ENCODE measurements around the gene B4GALT1. TPM values are rescaled to one million over a fixed set of nuclear protein-coding genes. Genes with fewer than 3 reads are reported as not detected.

B4GALT1 gene
- total RNA-seq, 1 donor from 2014 or later = 21.3 TPM

DNA sequence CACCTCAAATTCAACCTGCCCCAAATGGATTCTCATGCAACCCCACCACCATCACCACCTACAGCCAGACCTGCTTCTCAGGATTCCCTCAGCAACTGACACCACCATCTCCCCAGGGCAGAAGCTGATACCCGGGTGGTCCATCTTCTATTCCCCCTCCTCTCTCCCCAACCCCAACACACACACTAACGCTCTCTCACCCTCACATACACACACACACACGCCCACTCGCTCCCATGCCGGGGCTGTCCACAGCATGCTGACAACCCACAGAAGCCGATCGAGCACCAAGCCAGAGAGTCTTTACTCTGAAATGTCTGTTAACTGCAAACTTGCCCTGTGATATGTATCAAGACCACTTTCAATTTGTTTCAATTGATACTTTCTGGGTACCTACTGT lies 28.4 kb downstream of the B4GALT1 start:
- peaks cover 24% of the 10 kb centered on the region for H3K36me3 ChIP-seq (ENCODE audit: control insufficient read depth, insufficient read depth, low read length)

GRCh38 chr9:33137781-33138264 lies 29.3 kb downstream of the B4GALT1 start:
- H3K36me3 ChIP-seq (ENCODE audit: control insufficient read depth, insufficient read depth, low read length) = peaks cover 30% of the 10 kb centered on the region
- H3K27me3 ChIP-seq (ENCODE audit: control insufficient read depth, insufficient read depth, low read length) = no peaks in the 10 kb centered on the region
- TF ChIP-seq CTCF (IDR thresholded peaks at IDR 0.05; ENCODE audit: insufficient read depth, low read length, severe bottlenecking) = no peak
- FAIRE-seq (no peak), DNase-seq (ENCODE audit: low read depth) (no peak)
- no peak overlapping the region for H3K4me3 ChIP-seq (ENCODE audit: low read depth, low read length)

More for the DNA sequence above, 28.4 kb downstream of the B4GALT1 start:
- DNase-seq (ENCODE audit: low read depth) (no peak), FAIRE-seq (no peak)
- H3K4me3 ChIP-seq (ENCODE audit: low read depth, low read length) = no peak overlapping the region
- no peak for TF ChIP-seq CTCF (IDR thresholded peaks at IDR 0.05; ENCODE audit: insufficient read depth, low read length, severe bottlenecking)
- no peaks in the 10 kb centered on the region for H3K27me3 ChIP-seq (ENCODE audit: control insufficient read depth, insufficient read depth, low read length)

- H3K27me3 ChIP-seq (ENCODE audit: control insufficient read depth, insufficient read depth, low read length) = no peaks in the 10 kb centered on the region
- DNase-seq (ENCODE audit: low read depth) = peak; percentile 72
- FAIRE-seq = no peak
- H3K36me3 ChIP-seq (ENCODE audit: control insufficient read depth, insufficient read depth, low read length) = peaks cover 30% of the 10 kb centered on the region
- no peak for TF ChIP-seq CTCF (IDR thresholded peaks at IDR 0.05; ENCODE audit: insufficient read depth, low read length, severe bottlenecking)
- H3K4me3 ChIP-seq (ENCODE audit: low read depth, low read length) = no peak overlapping the region
Observed at GRCh38 chr9:33136721-33137670, 30.1 kb downstream of the B4GALT1 start.

DNA sequence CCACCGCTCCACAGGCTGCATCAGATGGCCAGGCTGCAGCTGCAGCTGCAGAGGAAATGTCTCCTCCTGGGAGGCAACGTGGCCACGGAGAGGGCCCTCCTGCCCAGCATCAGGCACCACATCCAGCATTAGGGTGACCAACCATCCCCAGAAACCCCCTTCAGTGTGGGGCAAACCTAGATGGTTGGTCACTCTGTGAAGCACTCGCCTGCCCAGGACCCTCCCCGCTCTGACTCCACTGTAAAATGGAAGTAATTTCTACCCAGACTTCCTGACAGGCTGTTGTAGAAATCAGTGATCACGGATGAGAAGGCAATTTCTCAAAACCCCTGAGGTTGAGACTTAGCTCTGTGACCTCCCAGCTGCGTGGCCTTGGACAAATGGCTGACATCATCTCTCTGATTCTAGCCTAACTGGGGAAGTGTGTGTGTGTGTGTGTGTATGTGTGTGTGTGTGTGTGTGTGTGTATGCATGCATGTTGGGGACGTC lies 31.6 kb downstream of the B4GALT1 start:
- no peak for TF ChIP-seq CTCF (IDR thresholded peaks at IDR 0.05; ENCODE audit: insufficient read depth, low read length, severe bottlenecking)
- DNase-seq (ENCODE audit: low read depth) (no peak), FAIRE-seq (no peak)
- Histone ChIP-seq H3K36me3 (ENCODE audit: control insufficient read depth, insufficient read depth, low read length) (peaks cover 32% of the 10 kb centered on the region), H3K4me3 (ENCODE audit: low read depth, low read length) (no peak overlapping the region), H3K27me3 (ENCODE audit: control insufficient read depth, insufficient read depth, low read length) (no peaks in the 10 kb centered on the region)

GRCh38 chr9:33135031-33135461 lies 32.1 kb downstream of the B4GALT1 start:
- TF ChIP-seq CTCF (IDR thresholded peaks at IDR 0.05; ENCODE audit: insufficient read depth, low read length, severe bottlenecking) = no peak
- Histone ChIP-seq H3K27me3 (ENCODE audit: control insufficient read depth, insufficient read depth, low read length) (no peaks in the 10 kb centered on the region), H3K4me3 (ENCODE audit: low read depth, low read length) (no peak overlapping the region), H3K36me3 (ENCODE audit: control insufficient read depth, insufficient read depth, low read length) (peaks cover 33% of the 10 kb centered on the region)
- DNase-seq (ENCODE audit: low read depth) = no peak
- FAIRE-seq = no peak
